Measurements from ENCODE around the gene OBSCN. TPM values are rescaled to one million over a fixed set of nuclear protein-coding genes. Genes with fewer than 3 reads are reported as not detected.

OBSCN gene
- total RNA-seq, 1 experiment from 2014 or later, result 10.5 TPM

- no peaks in the 10 kb centered on the region for H3K36me3 ChIP-seq (ENCODE audit: control insufficient read depth, insufficient read depth, low read length)
- POLR2A ChIA-PET, result no interaction called here
- ATAC-seq (no peak), DNase-seq (ENCODE audit: low read depth, low spot score) (no peak)
- no peak overlapping the region for H3K4me3 ChIP-seq (ENCODE audit: low read depth in 2 of 2, low read length in 2 of 2)
- no peaks in the 10 kb centered on the region for H3K4me1 ChIP-seq (ENCODE audit: control insufficient read depth, insufficient read depth, low read length)
- in situ Hi-C loops (cut with HindIII; ENCODE audit: low pct_unique_long_range_greater_than_20kb, low sequenced_read_pairs), result no loop called here
- no peak overlapping the region for H3K27ac ChIP-seq (ENCODE audit: low read length)
- TF ChIP-seq, protein P1, sequence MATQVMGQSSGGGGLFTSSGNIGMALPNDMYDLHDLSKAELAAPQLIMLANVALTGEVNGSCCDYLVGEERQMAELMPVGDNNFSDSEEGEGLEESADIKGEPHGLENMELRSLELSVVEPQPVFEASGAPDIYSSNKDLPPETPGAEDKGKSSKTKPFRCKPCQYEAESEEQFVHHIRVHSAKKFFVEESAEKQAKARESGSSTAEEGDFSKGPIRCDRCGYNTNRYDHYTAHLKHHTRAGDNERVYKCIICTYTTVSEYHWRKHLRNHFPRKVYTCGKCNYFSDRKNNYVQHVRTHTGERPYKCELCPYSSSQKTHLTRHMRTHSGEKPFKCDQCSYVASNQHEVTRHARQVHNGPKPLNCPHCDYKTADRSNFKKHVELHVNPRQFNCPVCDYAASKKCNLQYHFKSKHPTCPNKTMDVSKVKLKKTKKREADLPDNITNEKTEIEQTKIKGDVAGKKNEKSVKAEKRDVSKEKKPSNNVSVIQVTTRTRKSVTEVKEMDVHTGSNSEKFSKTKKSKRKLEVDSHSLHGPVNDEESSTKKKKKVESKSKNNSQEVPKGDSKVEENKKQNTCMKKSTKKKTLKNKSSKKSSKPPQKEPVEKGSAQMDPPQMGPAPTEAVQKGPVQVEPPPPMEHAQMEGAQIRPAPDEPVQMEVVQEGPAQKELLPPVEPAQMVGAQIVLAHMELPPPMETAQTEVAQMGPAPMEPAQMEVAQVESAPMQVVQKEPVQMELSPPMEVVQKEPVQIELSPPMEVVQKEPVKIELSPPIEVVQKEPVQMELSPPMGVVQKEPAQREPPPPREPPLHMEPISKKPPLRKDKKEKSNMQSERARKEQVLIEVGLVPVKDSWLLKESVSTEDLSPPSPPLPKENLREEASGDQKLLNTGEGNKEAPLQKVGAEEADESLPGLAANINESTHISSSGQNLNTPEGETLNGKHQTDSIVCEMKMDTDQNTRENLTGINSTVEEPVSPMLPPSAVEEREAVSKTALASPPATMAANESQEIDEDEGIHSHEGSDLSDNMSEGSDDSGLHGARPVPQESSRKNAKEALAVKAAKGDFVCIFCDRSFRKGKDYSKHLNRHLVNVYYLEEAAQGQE (IDR thresholded peaks at IDR 0.05; ENCODE audit: insufficient read depth in 1 of 2, low read depth in 2 of 2, low read length in 1 of 2), result no peak
- TF ChIP-seq TCF7L2 (IDR thresholded peaks at IDR 0.05; ENCODE audit: low read depth, low read length) (no peak), SIN3A (IDR thresholded peaks at IDR 0.05; ENCODE audit: borderline replicate concordance, insufficient read depth, low read depth, low read length) (no peak)
- no peaks in the 10 kb centered on the region for H3K9me3 ChIP-seq (ENCODE audit: control insufficient read depth, insufficient read depth, low read depth, low read length)
- intact Hi-C loops (cut with micrococcal nuclease; ENCODE audit: unreplicated experiment), result no loop called here
- BruUV-seq (replicated peaks), result no TSS peak
- CTCF ChIA-PET, result no interaction called here
- no peaks in the 10 kb centered on the region; the same call in 1 of the 2 replicates for H3K27me3 ChIP-seq (ENCODE audit: control insufficient read depth, insufficient read depth, low read length)
These were observed 144.0 kb downstream of the OBSCN start for GRCh38 chr1:228351850-228352249.

GRCh38 chr1:228352677-228353481 lies 145.0 kb downstream of the OBSCN start:
- in situ Hi-C loops (cut with HindIII; ENCODE audit: low pct_unique_long_range_greater_than_20kb, low sequenced_read_pairs) (no loop called here), intact Hi-C loops (cut with micrococcal nuclease; ENCODE audit: unreplicated experiment) (no loop called here)
- TF ChIP-seq SIN3A (IDR thresholded peaks at IDR 0.05; ENCODE audit: borderline replicate concordance, insufficient read depth, low read depth, low read length) (no peak), TCF7L2 (IDR thresholded peaks at IDR 0.05; ENCODE audit: low read depth, low read length) (no peak), POLR2AphosphoS5 (IDR thresholded peaks at IDR 0.05; ENCODE audit: low read depth, low read length) (no peak)
- TF ChIP-seq, protein P2, sequence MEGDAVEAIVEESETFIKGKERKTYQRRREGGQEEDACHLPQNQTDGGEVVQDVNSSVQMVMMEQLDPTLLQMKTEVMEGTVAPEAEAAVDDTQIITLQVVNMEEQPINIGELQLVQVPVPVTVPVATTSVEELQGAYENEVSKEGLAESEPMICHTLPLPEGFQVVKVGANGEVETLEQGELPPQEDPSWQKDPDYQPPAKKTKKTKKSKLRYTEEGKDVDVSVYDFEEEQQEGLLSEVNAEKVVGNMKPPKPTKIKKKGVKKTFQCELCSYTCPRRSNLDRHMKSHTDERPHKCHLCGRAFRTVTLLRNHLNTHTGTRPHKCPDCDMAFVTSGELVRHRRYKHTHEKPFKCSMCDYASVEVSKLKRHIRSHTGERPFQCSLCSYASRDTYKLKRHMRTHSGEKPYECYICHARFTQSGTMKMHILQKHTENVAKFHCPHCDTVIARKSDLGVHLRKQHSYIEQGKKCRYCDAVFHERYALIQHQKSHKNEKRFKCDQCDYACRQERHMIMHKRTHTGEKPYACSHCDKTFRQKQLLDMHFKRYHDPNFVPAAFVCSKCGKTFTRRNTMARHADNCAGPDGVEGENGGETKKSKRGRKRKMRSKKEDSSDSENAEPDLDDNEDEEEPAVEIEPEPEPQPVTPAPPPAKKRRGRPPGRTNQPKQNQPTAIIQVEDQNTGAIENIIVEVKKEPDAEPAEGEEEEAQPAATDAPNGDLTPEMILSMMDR (IDR thresholded peaks at IDR 0.05), result no peak
- TF ChIP-seq, protein P1 (IDR thresholded peaks at IDR 0.05; ENCODE audit: insufficient read depth in 1 of 2, low read depth in 2 of 2, low read length in 1 of 2), result no peak
- Histone ChIP-seq H3K9me3 (ENCODE audit: control insufficient read depth, insufficient read depth, low read depth, low read length) (no peaks in the 10 kb centered on the region), H3K27ac (ENCODE audit: low read length) (no peak overlapping the region), H3K4me1 (ENCODE audit: control insufficient read depth, insufficient read depth, low read length) (no peaks in the 10 kb centered on the region), H3K4me3 (ENCODE audit: low read depth in 2 of 2, low read length in 2 of 2) (no peak overlapping the region), H3K27me3 (ENCODE audit: control insufficient read depth, insufficient read depth, low read length) (no peaks in the 10 kb centered on the region), H3K36me3 (ENCODE audit: control insufficient read depth, insufficient read depth, low read length) (no peaks in the 10 kb centered on the region)
- DNase-seq (ENCODE audit: low read depth, low spot score), result no peak
- POLR2A ChIA-PET, result no interaction called here
- ATAC-seq, result no peak
- no TSS peak for BruUV-seq (replicated peaks)
- CTCF ChIA-PET, result no interaction called here
